Measurements from ENCODE around the gene CUL4B.

Gene CUL4B

GRCh38 chrX:120549483-120550452 is 11.0 kb downstream of the CUL4B start:
- H3K27ac ChIP-seq (ENCODE audit: low read depth, low read length) = no peak overlapping the region
- H4K20me1 ChIP-seq (ENCODE audit: low read depth, low read length) = no peaks in the 10 kb centered on the region
- no peaks in the 10 kb centered on the region for H3K27me3 ChIP-seq (ENCODE audit: low read length)
- H3K9ac ChIP-seq (ENCODE audit: low read length) = no peak overlapping the region
- no peaks in the 10 kb centered on the region; the same call in 1 of the 2 replicates for H3K79me2 ChIP-seq (ENCODE audit: insufficient read depth, low read length)
- no peaks in the 10 kb centered on the region for H3K36me3 ChIP-seq (ENCODE audit: low read length)
- TF ChIP-seq EZH2phosphoT487 (conservative IDR thresholded peaks at IDR 0.05; ENCODE audit: low read length) (no peak), CTCF (IDR thresholded peaks at IDR 0.05; ENCODE audit: insufficient read depth, low read length, poor library complexity, severe bottlenecking) (no peak)
- no peak overlapping the region for H3K4me2 ChIP-seq (ENCODE audit: low read depth, low read length, poor library complexity, severe bottlenecking)
- H3K9me2 ChIP-seq (replicated peaks; ENCODE audit: insufficient read depth, low read length) = no peaks in the 10 kb centered on the region
- no peaks in the 10 kb centered on the region for H3K9me3 ChIP-seq (ENCODE audit: insufficient read depth, low read length)
- H3F3A ChIP-seq (ENCODE audit: insufficient read depth) = no peaks in the 10 kb centered on the region
- H3K4me3 ChIP-seq (ENCODE audit: insufficient read depth, low read length, poor library complexity, severe bottlenecking) = no peak overlapping the region
- no peak overlapping the region for H2AFZ ChIP-seq (ENCODE audit: low read depth, low read length, severe bottlenecking)

GRCh38 chrX:120536061-120536460 is 24.7 kb downstream of the CUL4B start:
- Histone ChIP-seq H3F3A (ENCODE audit: insufficient read depth) (peaks cover 10% of the 10 kb centered on the region), H3K4me2 (ENCODE audit: low read depth, low read length, poor library complexity, severe bottlenecking) (peak overlapping the region; percentile 30)

DNA sequence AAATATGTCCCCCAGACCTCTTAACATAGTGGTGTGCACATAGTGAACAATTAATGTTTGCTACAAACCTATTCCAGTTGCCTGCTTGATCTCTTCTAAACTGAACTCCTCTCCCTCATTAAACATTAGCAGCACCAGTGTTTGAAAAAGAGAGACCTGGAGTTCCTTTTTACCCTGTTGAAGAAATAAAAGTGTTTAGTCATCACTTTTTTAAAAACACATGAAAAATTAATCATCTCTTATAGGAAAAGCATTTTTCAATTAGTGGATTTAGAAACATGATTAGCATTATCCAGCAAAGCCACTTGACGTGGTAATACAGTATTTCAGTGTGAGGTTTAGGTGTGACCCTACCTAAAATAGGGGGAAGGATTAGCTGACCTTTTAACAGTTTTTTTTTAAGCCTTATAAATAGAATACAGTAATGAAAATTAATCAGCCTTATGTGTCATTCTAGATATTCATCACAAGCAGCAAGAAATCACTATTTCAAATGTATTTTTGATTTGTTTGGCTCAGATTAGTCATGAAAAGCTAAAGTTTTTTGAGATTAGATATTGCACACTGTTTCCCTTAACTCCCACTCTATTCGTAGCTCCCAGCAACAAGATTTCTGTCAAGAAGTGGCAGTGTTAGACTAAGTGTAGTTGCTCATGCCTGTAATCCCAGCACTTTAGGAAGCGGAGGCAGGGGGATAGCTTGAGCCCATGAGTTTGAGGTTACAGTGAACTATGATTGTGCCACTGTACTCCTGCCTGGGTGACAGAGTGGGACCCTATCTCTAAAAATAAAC is 26.2 kb downstream of the CUL4B start:
- TF ChIP-seq CTCF (IDR thresholded peaks at IDR 0.05; ENCODE audit: insufficient read depth, low read length, poor library complexity, severe bottlenecking) (no peak), EZH2phosphoT487 (conservative IDR thresholded peaks at IDR 0.05; ENCODE audit: low read length) (no peak)
- no peak overlapping the region for H3K4me2 ChIP-seq (ENCODE audit: low read depth, low read length, poor library complexity, severe bottlenecking)
- H3K9me3 ChIP-seq (ENCODE audit: insufficient read depth, low read length) = no peaks in the 10 kb centered on the region
- H2AFZ ChIP-seq (ENCODE audit: low read depth, low read length, severe bottlenecking) = no peak overlapping the region
- H3K36me3 ChIP-seq (ENCODE audit: low read length) = peaks cover 1% of the 10 kb centered on the region; the same call in 1 of the 2 replicates
- no peak overlapping the region for H3K27ac ChIP-seq (ENCODE audit: low read depth, low read length)
- no peak overlapping the region for H3K9ac ChIP-seq (ENCODE audit: low read length)
- H3K79me2 ChIP-seq (ENCODE audit: insufficient read depth, low read length) = no peaks in the 10 kb centered on the region
- H3K27me3 ChIP-seq (ENCODE audit: low read length) = no peaks in the 10 kb centered on the region
- peaks cover 10% of the 10 kb centered on the region for H3F3A ChIP-seq (ENCODE audit: insufficient read depth)
- no peaks in the 10 kb centered on the region for H4K20me1 ChIP-seq (ENCODE audit: low read depth, low read length)
- H3K4me3 ChIP-seq (ENCODE audit: insufficient read depth, low read length, poor library complexity, severe bottlenecking) = no peak overlapping the region
- no peaks in the 10 kb centered on the region for H3K9me2 ChIP-seq (replicated peaks; ENCODE audit: insufficient read depth, low read length)

More at GRCh38 chrX:120536061-120536460, 24.7 kb downstream of the CUL4B start:
- H3K27me3 ChIP-seq (ENCODE audit: low read length) = no peaks in the 10 kb centered on the region
- H3K79me2 ChIP-seq (ENCODE audit: insufficient read depth, low read length) = no peaks in the 10 kb centered on the region
- H3K4me3 ChIP-seq (ENCODE audit: insufficient read depth, low read length, poor library complexity, severe bottlenecking) = no peak overlapping the region
- H3K9me3 ChIP-seq (ENCODE audit: insufficient read depth, low read length) = no peaks in the 10 kb centered on the region
- peak overlapping the region; percentile 69 for H3K27ac ChIP-seq (ENCODE audit: low read depth, low read length)
- peaks cover 3% of the 10 kb centered on the region; the same call in 1 of the 2 replicates for H3K36me3 ChIP-seq (ENCODE audit: low read length)
- H4K20me1 ChIP-seq (ENCODE audit: low read depth, low read length) = no peaks in the 10 kb centered on the region
- H3K9me2 ChIP-seq (replicated peaks; ENCODE audit: insufficient read depth, low read length) = no peaks in the 10 kb centered on the region
- no peak overlapping the region for H2AFZ ChIP-seq (ENCODE audit: low read depth, low read length, severe bottlenecking)
- no peak overlapping the region for H3K9ac ChIP-seq (ENCODE audit: low read length)
- no peak for TF ChIP-seq EZH2phosphoT487 (conservative IDR thresholded peaks at IDR 0.05; ENCODE audit: low read length)
- TF ChIP-seq CTCF (IDR thresholded peaks at IDR 0.05; ENCODE audit: insufficient read depth, low read length, poor library complexity, severe bottlenecking) = no peak
